Measurements from ENCODE around the gene CMSS1.

DNA sequence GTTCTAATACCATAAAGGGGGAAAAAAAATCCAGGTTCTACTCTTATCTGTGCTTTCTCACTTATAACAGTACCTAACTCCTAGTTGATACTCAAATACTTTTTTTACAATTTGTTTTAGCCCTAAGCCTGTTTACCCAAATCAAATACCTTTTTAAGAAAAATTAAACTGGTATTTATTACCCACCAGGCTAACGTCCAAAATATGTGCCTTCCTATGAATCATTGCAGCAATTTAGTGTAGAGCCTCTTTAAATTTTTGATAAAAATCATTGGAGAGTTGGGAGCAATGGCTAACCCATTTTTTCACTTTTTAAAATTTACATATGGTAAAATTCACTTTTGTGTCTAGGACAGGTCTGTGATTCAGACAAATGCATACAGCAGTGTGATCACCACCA lies 268.7 kb downstream of the CMSS1 start:
- TF ChIP-seq, protein P1, sequence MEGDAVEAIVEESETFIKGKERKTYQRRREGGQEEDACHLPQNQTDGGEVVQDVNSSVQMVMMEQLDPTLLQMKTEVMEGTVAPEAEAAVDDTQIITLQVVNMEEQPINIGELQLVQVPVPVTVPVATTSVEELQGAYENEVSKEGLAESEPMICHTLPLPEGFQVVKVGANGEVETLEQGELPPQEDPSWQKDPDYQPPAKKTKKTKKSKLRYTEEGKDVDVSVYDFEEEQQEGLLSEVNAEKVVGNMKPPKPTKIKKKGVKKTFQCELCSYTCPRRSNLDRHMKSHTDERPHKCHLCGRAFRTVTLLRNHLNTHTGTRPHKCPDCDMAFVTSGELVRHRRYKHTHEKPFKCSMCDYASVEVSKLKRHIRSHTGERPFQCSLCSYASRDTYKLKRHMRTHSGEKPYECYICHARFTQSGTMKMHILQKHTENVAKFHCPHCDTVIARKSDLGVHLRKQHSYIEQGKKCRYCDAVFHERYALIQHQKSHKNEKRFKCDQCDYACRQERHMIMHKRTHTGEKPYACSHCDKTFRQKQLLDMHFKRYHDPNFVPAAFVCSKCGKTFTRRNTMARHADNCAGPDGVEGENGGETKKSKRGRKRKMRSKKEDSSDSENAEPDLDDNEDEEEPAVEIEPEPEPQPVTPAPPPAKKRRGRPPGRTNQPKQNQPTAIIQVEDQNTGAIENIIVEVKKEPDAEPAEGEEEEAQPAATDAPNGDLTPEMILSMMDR (IDR thresholded peaks at IDR 0.05): no peak
- no peak for TF ChIP-seq GATA2 (CRISPR knock-in tag; IDR thresholded peaks at IDR 0.05)

Data from SK-N-SH (cell line).